K562 (cell line): ENCODE results near the gene PCBP3. TPM values are rescaled to one million over a fixed set of nuclear protein-coding genes. Genes with fewer than 3 reads are reported as not detected.

Experiments used
- CEBPG ChIP-seq, 3 experiments: fragments of 200-800 bp in 1 of 3; sonication (Bioruptor generic) in 1 of 3; sonication (generic) in 1 of 3; formaldehyde crosslinking in 1 of 3; IDR thresholded peaks in 2 of 3; conservative IDR thresholded peaks in 1 of 3; 2 replicates each; pipeline versions ENCODE4 v1.6.1 to v1.8.0; 2016 to 2022; ENCODE audit warnings: missing compliant biosample characterization in 2 of 3, missing genetic modification characterization in 2 of 3, mild to moderate bottlenecking in 1 of 3, missing genetic modification reagents in 1 of 3
- CHCHD3 ChIP-seq: fragments of 250-450 bp; sonication (Bioruptor Pico); IDR thresholded peaks from 2 replicates; pipeline ENCODE4 v2.1.2; 2022; ENCODE audit warnings: mild to moderate bottlenecking
- CREB5 ChIP-seq: fragments of 250-450 bp; sonication (Bioruptor Pico); IDR thresholded peaks from 2 replicates; pipeline ENCODE4 v1.5.0; 2020; ENCODE audit warnings: mild to moderate bottlenecking
- HOXB6 ChIP-seq: fragments of 250-450 bp; sonication (Bioruptor Pico); IDR thresholded peaks from 2 replicates; pipeline ENCODE4 v1.5.1; 2022; ENCODE audit warnings: mild to moderate bottlenecking, borderline replicate concordance
- KLF1 ChIP-seq: fragments of 450-650 bp; IDR thresholded peaks from 2 replicates; pipeline ENCODE4 v1.6.1; 2016; ENCODE audit warnings: missing genetic modification characterization, missing compliant biosample characterization
- MAFF ChIP-seq: IDR thresholded peaks from 2 replicates; pipeline ENCODE4 v1.6.1; 2012; ENCODE audit warnings: low read length, improper control_type of control experiment
- NR0B1 ChIP-seq: fragments of 450-650 bp; IDR thresholded peaks from one replicate; pipeline ENCODE4 v1.6.1; 2018; ENCODE audit warnings: mild to moderate bottlenecking, moderate library complexity; ENCODE audit not compliant: partially characterized antibody
- SMAD1 ChIP-seq: fragments of 150-350 bp; IDR thresholded peaks from 2 replicates; pipeline ENCODE4 v1.6.1; 2014; ENCODE audit warnings: low read length, low read depth; ENCODE audit not compliant: partially characterized antibody
- SNRNP70 ChIP-seq: fragments of 200-400 bp; formaldehyde crosslinking; optimal IDR thresholded peaks from 2 replicates; pipeline ENCODE3; 2017; ENCODE audit warnings: low read depth, low read length
- SUPT5H ChIP-seq: fragments of 450-650 bp; IDR thresholded peaks from 2 replicates; pipeline ENCODE4 v1.6.1; 2016
- YY1 ChIP-seq, 3 experiments: IDR thresholded peaks; 2 replicates each; pipeline ENCODE4 v1.6.1; 2011; ENCODE audit warnings: low read length in 2 of 3, mild to moderate bottlenecking in 2 of 3, moderate library complexity in 2 of 3, borderline replicate concordance in 1 of 3, control low read depth in 1 of 3, low read depth in 1 of 3; ENCODE audit not compliant: insufficient read depth in 3 of 3, insufficient replicate concordance in 2 of 3, control insufficient read depth in 1 of 3, insufficient read length in 1 of 3; ENCODE audit errors: extremely low read depth in 1 of 3
- ZBTB17 ChIP-seq: fragments of 450-650 bp; formaldehyde crosslinking; IDR thresholded peaks from 2 replicates; pipeline ENCODE4 v1.4.0; 2020; ENCODE audit warnings: mild to moderate bottlenecking
- ZBTB26 ChIP-seq: fragments of 450-650 bp; formaldehyde crosslinking; IDR thresholded peaks from 2 replicates; pipeline ENCODE4 v1.4.0; 2022; ENCODE audit warnings: missing genetic modification characterization
- ZNF133 ChIP-seq: fragments of 250-450 bp; sonication (Bioruptor Pico); IDR thresholded peaks from 2 replicates; pipeline ENCODE4 v1.4.0; 2020; ENCODE audit warnings: mild to moderate bottlenecking
- ZNF586 ChIP-seq: fragments of 450-650 bp; formaldehyde crosslinking; conservative IDR thresholded peaks from 2 replicates; pipeline ENCODE4 v1.4.0; 2020; ENCODE audit warnings: mild to moderate bottlenecking, moderate library complexity
- ZSCAN29 ChIP-seq: fragments of 450-650 bp; IDR thresholded peaks from 2 replicates; pipeline ENCODE4 v1.6.1; 2017
- polyA plus RNA-seq, 8 experiments: library from polyadenylated mRNA; depleted of rRNA in 4 of 8; stranded (reverse) in 5 of 8; unstranded in 3 of 8; fragments of >200 nt; fragmentation: Nextera tagmentation in 2 of 8; fragmentation: Illumina TruSeq in 1 of 8; extraction: Ambion mirVana in 2 of 8; extraction: Trizol in 1 of 8; gene quantifications; 2 replicates each; pipeline versions ENCODE4 v1.2.1 to v1.2.3, GENCODE V29; 2011 to 2014; ENCODE audit warnings: inconsistent platforms in 1 of 8, missing spikeins in 1 of 8
- total RNA-seq, 7 experiments: library from RNA; depleted of rRNA in 6 of 7; stranded (reverse); fragments of >200 nt in 6 of 7; fragmentation: Illumina TruSeq in 2 of 7; extraction: Trizol in 2 of 7; gene quantifications; 2 replicates each; pipeline versions ENCODE4 v1.2.1 to v1.2.3, GENCODE V29; 2011 to 2021; ENCODE audit warnings: low replicate concordance in 1 of 7
- TF ChIP-seq, protein P1 (sequence below): fragments of 450-650 bp; IDR thresholded peaks from 2 replicates; pipeline ENCODE4 v1.6.1; 2016; ENCODE audit warnings: borderline replicate concordance
- TF ChIP-seq, protein P2 (sequence below): fragments of 250-450 bp; sonication (Bioruptor Pico); IDR thresholded peaks from 2 replicates; pipeline ENCODE4 v1.5.1; 2021; ENCODE audit warnings: mild to moderate bottlenecking

The PCBP3 gene
- total and polyA plus RNA-seq, 9 of the 15 experiments (the other 6 are each of a cell fraction or from before 2014, with no cell fraction given), result 0.18 TPM; not detected in 8

DNA sequence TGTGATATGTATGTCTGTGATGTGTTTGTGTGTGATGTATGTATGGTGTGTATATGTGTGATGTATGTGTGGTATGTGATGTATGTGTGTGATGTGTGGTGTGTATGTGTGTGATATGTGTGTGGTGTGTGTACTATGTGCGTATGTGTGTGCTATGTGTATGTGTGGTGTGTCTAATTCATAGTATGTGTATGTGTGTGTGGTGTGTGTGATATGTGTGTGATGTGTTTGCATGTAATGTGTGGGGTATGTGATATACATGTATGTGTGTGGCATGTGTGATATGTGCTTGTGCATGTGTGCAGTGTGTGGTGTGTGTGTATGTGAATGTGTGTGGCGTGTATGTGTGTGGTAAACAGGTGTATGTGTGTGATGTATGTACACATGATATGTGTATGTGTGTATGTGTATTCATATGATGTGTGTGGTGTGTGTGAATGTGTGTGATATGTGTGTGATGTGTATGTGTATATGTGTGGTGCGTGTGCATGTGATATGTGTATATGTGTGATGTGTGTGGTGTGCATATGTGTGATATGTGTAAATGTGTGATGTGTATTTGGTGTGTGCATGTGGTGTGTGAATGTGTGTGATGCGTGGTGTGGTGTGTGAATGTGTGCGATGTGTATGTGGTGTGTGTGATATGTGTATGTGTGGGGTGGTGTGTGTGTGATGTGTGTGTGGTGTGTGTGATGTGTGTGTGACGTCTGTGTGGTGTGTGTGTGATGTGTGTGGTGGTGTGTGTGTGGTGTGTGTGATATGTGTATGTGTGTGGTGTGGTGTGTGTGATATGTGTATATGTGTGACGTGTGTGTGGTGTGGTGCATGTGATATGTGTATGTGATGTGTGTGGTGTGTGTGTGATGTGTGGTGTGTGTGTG lies 8.0 kb upstream of the PCBP3 start (continued):
- no peak for TF ChIP-seq YY1 (IDR thresholded peaks at IDR 0.05; ENCODE audit: borderline replicate concordance in 1 of 3, control insufficient read depth in 1 of 3, extremely low read depth in 1 of 3, insufficient read depth in 3 of 3, insufficient read length in 1 of 3, insufficient replicate concordance in 2 of 3, low read depth in 1 of 3, low read length in 2 of 3)
- TF ChIP-seq, protein P1, sequence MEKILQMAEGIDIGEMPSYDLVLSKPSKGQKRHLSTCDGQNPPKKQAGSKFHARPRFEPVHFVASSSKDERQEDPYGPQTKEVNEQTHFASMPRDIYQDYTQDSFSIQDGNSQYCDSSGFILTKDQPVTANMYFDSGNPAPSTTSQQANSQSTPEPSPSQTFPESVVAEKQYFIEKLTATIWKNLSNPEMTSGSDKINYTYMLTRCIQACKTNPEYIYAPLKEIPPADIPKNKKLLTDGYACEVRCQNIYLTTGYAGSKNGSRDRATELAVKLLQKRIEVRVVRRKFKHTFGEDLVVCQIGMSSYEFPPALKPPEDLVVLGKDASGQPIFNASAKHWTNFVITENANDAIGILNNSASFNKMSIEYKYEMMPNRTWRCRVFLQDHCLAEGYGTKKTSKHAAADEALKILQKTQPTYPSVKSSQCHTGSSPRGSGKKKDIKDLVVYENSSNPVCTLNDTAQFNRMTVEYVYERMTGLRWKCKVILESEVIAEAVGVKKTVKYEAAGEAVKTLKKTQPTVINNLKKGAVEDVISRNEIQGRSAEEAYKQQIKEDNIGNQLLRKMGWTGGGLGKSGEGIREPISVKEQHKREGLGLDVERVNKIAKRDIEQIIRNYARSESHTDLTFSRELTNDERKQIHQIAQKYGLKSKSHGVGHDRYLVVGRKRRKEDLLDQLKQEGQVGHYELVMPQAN, result no peak
- TF ChIP-seq SNRNP70, result no peak
- TF ChIP-seq MAFF, result no peak
- no peak for TF ChIP-seq SUPT5H
- no peak for TF ChIP-seq KLF1
- no peak for TF ChIP-seq CREB5 (CRISPR knock-in tag)
- no peak for TF ChIP-seq CHCHD3 (CRISPR knock-in tag)
- TF ChIP-seq HOXB6 (CRISPR knock-in tag), result no peak
- 0 out of 2 replicates have a peak, but pooled peaks have one; percentile 4 for TF ChIP-seq ZBTB26 (CRISPR knock-in tag)
- TF ChIP-seq CEBPG (CRISPR knock-in tag; IDR thresholded peaks at IDR 0.05), result no peak; the same call in 1 of the 2 replicates
- no peak for TF ChIP-seq CEBPG (tag; conservative IDR thresholded peaks at IDR 0.05 in 1 of 2, IDR thresholded peaks at IDR 0.05 in 1 of 2)
- TF ChIP-seq, protein P2, sequence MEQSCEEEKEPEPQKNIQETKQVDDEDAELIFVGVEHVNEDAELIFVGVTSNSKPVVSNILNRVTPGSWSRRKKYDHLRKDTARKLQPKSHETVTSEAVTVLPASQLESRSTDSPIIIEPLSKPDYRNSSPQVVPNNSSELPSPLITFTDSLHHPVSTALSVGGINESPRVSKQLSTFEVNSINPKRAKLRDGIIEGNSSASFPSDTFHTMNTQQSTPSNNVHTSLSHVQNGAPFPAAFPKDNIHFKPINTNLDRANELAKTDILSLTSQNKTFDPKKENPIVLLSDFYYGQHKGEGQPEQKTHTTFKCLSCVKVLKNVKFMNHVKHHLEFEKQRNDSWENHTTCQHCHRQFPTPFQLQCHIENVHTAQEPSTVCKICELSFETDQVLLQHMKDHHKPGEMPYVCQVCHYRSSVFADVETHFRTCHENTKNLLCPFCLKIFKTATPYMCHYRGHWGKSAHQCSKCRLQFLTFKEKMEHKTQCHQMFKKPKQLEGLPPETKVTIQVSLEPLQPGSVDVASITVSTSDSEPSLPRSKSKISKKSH (CRISPR knock-in tag), result no peak
- TF ChIP-seq ZSCAN29, result no peak
- no peak for TF ChIP-seq NR0B1
- no peak for TF ChIP-seq SMAD1
- no peak for TF ChIP-seq ZBTB17 (CRISPR knock-in tag)
- no peak for TF ChIP-seq ZNF133 (CRISPR knock-in tag)
- no peak for TF ChIP-seq ZNF586
